GM12873 (cell line): ENCODE data around the gene HAGH.

Source experiments
- TF ChIP-seq, protein P1 (sequence below): IDR thresholded peaks from 2 replicates; pipeline ENCODE4 v1.5.1; 2012; ENCODE audit warnings: low read depth, mild to moderate bottlenecking, moderate library complexity, low read length, control low read depth; ENCODE audit not compliant: insufficient read depth; ENCODE audit errors: missing control alignments

The HAGH gene

DNA sequence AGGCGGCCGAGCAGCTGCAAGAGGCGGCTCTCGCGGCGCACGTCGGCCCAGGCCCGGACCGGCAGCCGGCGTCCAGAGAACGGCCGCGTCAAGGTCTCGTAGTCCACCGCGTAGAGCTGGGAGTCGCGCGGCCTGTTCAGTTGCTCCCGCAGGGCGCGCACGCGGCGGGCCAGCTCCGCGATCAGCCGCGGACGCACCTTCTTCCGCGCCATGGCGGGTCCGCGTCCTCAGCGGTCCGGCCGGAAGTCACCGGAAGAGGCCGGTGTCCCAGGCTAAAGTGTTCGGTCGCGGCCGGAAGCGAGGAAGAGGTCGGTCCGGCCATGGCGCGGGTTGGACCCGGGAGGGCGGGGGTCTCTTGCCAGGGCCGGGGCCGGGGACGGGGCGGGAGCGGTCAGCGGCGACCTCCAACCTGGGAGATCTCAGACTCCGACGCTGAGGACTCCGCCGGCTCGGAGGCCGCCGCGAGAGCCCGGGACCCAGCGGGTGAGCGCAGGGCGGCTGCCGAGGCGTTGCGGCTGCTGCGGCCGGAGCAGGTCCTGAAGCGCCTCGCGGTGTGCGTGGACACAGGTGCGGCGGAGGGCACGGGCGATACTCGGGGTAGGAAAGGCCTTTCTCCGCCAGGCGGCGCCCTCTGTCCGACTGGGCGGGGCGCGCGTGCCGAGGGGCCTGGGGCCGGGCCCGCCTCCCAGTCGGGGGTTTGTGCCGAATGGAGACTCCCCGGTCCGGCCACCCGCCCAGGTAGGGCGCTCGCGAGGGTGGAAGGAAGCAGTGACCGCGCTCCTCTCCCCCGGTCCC lies 53.5 kb downstream of the HAGH start, which contains the start of gene MRPS34:
Gene MRPS34 (minus strand): TSS at position 227 of the 795 bp plus-strand sequence. CDS start 15 bp downstream, at position 212.
- TF ChIP-seq, protein P1, sequence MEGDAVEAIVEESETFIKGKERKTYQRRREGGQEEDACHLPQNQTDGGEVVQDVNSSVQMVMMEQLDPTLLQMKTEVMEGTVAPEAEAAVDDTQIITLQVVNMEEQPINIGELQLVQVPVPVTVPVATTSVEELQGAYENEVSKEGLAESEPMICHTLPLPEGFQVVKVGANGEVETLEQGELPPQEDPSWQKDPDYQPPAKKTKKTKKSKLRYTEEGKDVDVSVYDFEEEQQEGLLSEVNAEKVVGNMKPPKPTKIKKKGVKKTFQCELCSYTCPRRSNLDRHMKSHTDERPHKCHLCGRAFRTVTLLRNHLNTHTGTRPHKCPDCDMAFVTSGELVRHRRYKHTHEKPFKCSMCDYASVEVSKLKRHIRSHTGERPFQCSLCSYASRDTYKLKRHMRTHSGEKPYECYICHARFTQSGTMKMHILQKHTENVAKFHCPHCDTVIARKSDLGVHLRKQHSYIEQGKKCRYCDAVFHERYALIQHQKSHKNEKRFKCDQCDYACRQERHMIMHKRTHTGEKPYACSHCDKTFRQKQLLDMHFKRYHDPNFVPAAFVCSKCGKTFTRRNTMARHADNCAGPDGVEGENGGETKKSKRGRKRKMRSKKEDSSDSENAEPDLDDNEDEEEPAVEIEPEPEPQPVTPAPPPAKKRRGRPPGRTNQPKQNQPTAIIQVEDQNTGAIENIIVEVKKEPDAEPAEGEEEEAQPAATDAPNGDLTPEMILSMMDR, result peak; percentile 84

DNA sequence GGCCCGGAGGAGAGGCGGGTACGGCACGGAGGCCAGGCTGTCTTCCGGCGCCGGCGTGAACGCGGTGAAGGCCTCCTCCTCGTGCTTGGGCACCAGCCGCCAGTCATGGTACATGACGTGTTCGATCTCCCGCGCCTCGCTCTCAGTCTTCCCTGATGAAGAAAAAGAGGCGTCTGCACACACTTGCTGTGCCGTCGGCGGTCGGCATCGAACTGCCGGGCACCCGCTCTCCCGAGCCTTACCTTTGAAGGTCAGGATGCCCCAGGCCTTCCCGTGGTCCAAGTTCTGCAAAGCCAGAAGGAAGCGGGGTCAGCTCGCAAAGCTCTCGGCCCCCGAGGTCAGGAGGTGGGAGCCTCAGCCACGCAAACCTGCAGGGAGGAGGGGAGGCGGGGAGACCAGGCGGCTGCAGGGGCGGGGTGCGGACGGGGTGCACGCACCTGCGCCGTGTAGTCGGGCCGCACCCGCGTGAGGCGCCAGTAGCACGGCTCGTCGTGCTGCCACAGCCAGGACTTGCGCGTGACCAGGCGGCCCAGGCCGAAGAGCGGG lies 54.2 kb downstream of the HAGH start, which contains the start of gene EME2:
Gene EME2 (plus strand): TSS at position 449 of the 546 bp plus-strand sequence. CDS start 418 bp downstream, outside the sequence.
- TF ChIP-seq, protein P1, result no peak

DNA sequence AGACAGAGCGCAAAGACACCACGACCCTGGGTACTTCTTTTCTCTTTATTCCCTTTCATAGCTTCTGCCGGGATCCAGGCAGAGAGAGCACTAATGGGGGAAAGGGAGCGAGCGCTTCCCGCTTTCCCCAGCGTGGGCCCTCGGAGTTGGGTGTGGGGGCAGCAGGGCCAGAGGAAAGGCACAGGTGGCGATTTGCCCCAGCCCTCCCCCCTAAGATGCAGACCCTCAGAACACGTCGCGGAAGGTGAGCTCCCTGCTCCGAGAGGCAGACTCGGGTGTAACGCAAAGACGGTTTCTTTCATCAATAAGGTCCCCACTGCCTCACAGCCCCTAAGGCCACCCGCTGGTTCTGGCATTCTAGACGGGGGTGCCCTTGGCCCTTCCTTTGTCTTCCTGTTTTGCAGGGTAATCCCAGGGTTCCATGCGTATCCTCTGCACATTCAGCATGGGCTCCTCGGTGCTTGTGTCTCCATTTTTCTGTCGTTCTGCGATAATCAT lies 54.7 kb downstream of the HAGH start:
- TF ChIP-seq, protein P1, result no peak

DNA sequence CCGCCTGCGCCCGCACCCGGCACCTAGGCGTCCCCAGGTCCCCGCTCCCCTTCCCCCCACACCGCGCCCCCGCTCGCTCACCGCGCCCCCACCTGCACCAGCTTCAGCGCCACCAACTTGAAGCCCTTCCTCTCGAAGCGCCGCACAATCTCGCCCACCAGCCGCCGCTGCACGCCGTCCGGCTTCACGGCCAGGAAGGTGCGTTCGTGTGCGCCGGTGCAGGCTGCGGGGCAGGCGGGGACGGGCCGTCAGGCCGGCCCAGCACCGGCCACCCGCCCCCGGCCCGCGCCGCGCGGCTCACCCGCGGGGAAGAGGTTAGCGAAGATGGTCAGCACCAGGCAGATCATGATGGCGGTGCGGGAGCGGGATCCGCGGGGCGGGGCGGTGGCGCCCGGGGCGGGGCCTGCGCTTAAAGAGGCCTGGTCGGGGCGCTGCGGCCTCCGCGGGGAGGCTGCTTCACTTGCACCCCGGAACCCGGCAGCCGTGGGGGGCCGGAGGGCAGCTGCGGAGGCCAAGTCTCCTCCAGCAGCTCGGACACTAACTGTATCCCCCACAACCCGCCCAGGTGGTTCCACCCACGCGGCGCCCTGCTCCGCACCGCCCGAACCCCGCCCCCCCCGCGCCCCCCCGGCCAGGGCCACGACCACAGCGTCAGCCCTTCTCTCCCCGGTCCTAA lies 55.3 kb downstream of the HAGH start, which contains the start of gene NME3:
Gene NME3 (minus strand): TSS at position 356 of the 676 bp plus-strand sequence. CDS start 9 bp downstream, at position 347.
- TF ChIP-seq, protein P1, result no peak

DNA sequence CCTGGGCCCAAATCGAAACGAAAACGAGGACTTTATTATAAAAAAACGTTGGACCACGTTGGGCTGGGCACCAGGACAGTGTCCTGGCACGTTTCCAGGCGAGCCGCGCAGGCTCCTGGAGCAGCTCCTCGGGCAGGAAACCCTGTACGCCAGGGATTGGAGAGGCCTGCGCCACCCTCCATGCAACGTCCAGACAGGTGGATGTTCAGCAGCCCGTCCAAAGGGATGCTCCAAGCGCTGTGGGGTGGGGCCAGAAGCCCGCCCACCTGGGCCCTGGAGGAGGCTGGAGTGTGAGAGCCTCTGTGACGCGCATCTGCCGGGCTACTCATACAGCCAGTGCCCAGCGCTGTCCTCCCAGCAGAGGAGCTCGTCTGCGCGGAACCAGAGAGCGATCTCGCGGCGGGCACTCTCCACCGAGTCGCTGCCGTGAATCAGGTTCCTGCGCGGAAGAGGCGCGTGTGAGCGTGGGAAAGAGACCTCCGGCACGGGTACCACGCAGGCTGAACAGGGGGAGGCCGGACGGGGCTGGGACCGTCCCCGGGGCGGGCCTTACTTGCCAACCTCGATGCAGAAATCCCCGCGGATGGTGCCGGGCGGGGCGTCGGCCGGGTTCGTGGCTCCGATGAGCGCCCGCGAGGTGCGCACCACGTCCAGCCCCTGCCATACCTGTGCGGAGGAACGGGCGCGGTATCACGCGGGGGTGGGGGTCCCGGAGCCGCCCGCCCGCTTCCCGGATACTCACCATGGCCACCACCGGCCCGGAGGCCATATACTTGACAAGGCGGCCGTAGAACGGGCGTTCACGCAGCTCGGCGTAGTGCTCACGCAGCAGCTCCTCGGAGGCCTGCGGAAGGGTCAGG lies 56.1 kb downstream of the HAGH start:
- TF ChIP-seq, protein P1, result no peak

DNA sequence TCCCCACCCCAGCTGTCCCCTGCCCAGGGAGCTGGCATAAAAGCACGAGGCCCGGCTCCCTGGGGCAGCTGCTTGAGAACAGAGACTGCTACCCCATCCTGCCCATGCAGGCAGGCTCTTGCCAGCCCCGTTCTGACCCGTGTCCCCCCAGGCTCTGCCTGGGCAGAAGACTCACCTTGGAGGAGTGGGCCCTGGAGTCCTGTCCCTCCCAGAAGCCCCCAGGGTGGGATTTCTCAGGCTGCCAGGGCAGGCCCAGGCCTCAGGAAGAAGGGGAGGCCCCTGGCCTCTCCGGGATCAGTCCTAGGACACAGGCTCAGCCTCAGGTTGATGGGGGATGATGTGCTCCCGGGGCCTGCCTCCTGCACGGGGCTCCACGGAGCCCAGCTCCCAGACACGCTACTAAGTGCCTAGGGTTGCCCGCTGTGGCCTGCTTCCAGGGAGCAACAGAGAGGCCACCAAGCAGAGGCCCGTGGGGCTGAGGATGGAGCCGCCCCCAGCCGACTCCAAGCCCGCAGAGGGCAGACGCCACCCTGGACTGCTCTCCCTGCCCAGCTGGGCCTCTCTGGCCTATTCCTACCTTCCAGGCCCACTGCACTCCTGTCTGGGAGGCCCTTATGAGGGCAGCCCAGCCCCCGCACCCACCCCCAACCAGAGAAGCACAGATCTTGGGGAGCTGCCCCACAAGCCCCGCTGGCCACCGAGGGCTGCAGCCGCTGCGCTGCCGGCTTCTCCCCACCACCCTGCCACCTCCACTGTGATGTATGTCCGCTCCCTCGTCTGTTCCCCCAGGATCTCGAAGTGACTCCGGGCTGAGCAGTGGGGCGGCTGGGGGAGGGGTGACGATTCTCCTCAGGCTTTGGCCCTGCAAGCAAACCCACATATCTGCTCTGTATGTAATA lies 57.0 kb downstream of the HAGH start:
- TF ChIP-seq, protein P1, result no peak
